Hematopoietic multipotent progenitor cell treated with erythropoietin and hydrocortisone succinate and interleukin-3 and kit ligand, for 4 days (in vitro differentiated cells): ENCODE measurements around the gene LIN28A.
A peak's percentile ranks its signal among the peaks of the same experiment; 100 is the strongest.
"Not testable (repeated sequence)": the region's sequence is repeated elsewhere in the genome, so short reads cannot be mapped to it uniquely, and the experiment has no call there.

ENCODE experiments used
- DNase-seq: peaks from one replicate; pipeline ENCODE4 v3.0.0-alpha.2; 2015

Gene LIN28A, protein sequence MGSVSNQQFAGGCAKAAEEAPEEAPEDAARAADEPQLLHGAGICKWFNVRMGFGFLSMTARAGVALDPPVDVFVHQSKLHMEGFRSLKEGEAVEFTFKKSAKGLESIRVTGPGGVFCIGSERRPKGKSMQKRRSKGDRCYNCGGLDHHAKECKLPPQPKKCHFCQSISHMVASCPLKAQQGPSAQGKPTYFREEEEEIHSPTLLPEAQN

DNA sequence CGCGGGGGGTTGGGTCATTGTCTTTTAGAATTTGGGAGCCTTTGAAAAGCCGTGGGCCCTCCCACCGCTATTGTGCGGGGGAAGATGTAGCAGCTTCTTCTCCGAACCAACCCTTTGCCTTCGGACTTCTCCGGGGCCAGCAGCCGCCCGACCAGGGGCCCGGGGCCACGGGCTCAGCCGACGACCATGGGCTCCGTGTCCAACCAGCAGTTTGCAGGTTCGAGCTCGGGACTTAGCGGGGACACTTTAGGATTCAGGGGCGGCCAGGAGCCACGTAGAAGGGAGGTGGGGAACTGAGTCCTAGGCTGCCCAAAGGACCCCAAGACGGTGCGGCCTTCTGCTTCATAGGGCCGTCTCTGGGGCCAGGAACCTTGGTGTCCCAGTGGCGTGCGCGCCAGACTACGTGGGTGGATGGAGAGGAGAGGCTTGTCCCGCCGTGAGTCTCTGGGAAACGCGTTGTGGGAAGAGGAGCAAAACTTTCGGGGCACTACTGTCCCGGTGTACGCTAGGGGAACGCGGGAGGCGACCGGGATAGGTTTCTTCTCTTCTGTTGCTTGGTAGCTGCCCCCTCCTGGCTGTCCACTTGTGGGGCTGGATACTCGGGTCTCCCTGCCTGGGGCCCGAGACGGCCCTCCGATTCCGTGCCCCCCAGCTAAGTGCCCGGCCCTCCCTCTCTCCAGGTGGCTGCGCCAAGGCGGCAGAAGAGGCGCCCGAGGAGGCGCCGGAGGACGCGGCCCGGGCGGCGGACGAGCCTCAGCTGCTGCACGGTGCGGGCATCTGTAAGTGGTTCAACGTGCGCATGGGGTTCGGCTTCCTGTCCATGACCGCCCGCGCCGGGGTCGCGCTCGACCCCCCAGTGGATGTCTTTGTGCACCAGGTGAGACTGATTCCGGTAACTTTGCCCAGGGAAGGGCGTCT lies at the start of gene LIN28A:
Gene LIN28A, plus strand, starts transcription at position 112 of the 918 bp plus-strand sequence. Its CDS starts 75 bp downstream, at position 187.
- DNase-seq = no peak

GRCh38 chr1:26361605-26362122 lies 49.0 kb upstream of the LIN28A start:
- no peak for DNase-seq

DNA sequence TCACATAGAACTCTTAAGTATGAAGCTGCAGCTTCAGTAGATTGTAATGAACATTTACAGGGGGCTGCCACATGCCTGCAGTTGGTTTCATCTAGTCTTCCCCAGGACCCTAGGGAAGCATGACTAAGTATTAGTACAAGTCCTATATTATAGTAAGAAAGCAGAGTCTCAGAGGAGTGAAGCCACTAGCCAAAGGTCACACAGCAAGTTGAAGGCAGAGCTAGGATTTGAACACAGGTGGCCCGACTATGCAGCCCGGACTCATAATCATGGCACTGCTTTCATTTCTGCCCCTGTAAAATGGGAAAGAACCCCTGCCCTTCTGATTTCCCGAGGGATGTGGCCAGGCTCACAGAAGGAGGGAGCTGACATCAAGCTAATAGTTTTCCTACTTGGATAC lies 48.3 kb upstream of the LIN28A start:
- no peak for DNase-seq

- DNase-seq = peak; percentile 95
Observed at GRCh38 chr1:26363549-26364448, 46.8 kb upstream of the LIN28A start.

DNA sequence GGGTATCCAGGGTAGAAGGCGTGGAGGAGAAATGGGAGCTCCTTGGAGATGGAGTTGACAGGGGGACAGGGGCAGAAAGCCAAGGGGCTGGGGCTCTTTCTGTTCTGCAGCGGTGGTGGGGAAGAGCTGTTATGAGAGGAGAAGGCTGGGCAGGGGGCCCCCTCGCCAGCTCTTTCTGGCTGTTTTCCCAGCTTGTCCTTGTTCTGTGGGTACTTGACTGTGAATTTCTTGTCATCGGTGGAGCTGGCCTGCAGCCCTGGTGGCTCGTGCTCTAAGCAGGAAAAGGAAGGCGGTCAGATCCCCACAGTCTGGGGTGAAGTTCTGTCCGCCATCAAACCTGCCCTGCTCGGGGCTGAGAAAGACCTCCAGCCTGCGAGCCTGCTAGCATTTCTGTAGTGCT lies 45.7 kb upstream of the LIN28A start:
- no peak for DNase-seq

DNA sequence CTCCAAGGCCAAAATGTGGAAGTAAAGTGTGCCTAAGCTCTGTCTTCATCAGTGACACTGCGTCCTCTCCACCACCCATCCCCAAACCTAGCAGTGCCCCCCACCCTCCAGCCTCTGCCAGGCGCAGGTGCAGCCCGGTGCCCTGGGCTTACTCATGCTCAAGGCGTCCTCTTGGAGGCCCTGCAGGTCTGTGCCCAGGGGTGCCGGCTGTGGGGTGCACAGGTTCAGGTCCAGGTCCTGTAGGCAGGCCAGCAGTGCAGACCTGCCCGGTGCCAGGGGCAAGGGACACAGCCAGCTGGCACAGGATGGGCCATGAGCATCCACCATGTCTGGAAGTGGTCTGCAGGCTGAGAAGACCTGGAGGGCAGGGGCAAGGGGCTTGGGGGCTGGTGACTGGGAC lies 43.2 kb upstream of the LIN28A start:
- DNase-seq = no peak

DNA sequence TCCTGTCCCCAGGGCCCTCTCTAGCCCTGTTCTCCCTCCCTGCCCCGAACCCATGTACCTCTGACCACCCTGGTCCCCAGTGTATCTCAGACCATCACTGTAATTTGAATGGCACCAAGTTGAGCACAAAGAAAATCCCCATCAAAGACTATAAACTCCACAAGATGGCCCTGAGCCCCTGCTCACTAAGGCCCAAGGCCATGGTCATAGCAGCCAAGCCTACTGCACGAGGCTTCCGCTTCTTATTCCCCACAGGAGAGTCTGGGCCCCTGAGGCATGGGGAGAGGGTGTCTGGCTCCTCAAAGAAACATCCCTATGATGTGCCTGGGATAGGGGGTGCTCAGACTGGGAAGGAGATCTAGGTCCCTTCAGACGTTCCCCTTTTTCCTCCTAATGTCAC lies 42.6 kb upstream of the LIN28A start:
- DNase-seq = no peak

- DNase-seq = no peak
Observed at GRCh38 chr1:26368486-26368885, 42.1 kb upstream of the LIN28A start.

- DNase-seq = peak; percentile 41
Observed at GRCh38 chr1:26370591-26371382, 39.8 kb upstream of the LIN28A start.

GRCh38 chr1:26372039-26372438 lies 38.6 kb upstream of the LIN28A start:
- DNase-seq = no peak

- DNase-seq = not testable (repeated sequence)
Observed at GRCh38 chr1:26372611-26373010, 38.0 kb upstream of the LIN28A start, which contains the start of gene ZNF683. Gene ZNF683, minus strand, starts transcription at chr1:26372750. Its CDS starts 4,179 bp downstream, at chr1:26368571.

- no peak for DNase-seq
Observed at GRCh38 chr1:26373281-26373680, 37.3 kb upstream of the LIN28A start.

GRCh38 chr1:26373789-26374188 lies 36.8 kb upstream of the LIN28A start:
- DNase-seq = peak; percentile 71

GRCh38 chr1:26374361-26374760 lies 36.3 kb upstream of the LIN28A start:
- not testable (repeated sequence) for DNase-seq

DNA sequence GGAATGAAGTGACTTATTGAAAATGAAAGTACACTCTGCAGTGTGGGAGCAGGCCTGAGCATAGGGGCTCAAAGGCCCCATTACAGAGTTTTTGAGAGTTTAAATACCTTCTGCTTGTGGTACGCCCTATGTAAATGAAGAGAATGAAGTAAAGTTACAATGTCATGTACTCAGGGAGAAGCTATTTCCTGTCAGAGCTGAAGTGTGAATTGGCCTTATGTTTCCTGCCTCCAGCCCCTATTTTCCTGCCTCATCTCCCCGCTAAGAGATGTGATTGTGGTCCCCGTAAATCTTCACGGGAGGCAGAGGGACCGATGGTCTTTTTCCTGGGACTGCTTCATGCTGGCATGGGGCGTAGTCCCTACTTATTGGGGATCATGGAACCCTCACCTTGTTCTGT lies 35.5 kb upstream of the LIN28A start:
- peak; percentile 36 for DNase-seq

- DNase-seq = no peak
Observed at GRCh38 chr1:26376050-26376449, 34.6 kb upstream of the LIN28A start.

- peak; percentile 99 for DNase-seq
Observed at GRCh38 chr1:26378088-26378878, 32.3 kb upstream of the LIN28A start.

DNA sequence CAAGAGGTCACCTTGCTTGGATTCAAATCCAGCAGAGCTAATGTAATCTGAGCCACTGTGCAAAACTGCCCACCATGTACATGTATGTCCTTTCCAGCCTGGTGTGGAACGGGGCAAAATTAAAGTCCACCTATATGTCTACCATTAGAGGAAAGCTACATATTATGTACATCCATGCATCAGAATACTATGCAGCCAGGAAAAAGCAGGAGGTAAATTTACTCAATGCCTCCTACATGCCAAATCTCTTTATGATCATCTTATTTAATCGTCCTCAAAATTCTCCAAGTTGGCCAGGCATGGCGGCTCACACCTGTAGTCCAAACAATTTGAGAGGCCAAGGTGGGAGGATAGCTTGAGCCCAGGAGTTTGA lies 31.8 kb upstream of the LIN28A start:
- DNase-seq = no peak

DNA sequence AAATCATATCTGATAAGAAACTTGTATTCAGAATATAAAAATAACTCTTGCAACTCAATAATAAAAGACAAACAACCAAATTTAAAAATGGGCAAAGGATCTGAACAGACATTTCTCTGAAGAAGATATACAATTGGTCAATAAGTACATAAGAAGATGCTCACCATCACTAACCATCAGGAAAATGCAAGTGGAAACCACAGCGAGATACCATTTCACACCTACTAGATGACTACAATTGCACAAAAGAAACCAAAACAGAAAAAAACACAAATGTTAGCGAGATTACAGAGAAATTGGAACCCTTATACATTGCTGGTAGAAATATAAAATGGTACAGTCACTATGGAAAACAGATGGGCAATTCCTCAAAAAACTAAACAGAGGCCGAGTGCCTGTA lies 26.5 kb upstream of the LIN28A start:
- DNase-seq = no peak

DNA sequence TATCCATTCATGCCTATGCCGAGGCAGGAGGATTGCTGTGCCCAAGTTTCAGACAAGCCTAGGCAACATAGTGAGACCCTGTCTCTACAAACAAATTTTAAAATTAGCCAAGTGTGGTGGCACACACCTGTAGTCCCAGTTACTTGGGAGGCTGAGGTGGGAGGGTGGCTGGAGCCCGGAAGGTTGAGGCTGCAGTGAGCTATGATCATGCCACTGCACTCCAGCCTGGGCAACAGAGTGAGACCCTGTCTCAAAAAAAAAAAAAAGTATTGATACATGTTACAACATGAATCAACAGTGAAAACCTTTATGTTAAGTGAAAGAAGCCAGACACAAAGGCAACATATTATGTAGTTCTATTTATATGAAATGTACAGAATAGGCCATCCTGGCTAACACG lies 25.6 kb upstream of the LIN28A start:
- DNase-seq = not testable (repeated sequence)

DNA sequence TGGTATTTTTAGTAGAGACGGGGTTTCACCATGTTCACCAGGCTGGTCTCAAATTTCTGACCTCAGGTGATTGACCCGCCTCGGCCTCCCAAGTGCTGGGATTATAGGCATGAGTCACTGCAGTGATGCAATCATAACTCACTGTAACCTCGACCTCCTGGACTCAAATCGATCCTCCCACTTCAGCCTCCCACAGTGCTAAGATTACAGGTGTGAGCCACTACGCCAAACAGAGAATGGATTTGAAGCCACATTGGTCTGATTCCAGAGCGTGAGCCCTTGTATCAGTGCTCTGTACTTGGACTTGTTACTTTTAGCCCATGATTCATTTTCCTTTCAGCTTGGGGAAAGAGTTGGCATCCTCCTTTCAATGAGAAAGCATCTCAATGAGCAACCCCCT lies 23.2 kb upstream of the LIN28A start:
- no peak for DNase-seq
